WTC11 (cell line): ENCODE data around the gene FTSJ3. TPM values are rescaled to one million over a fixed set of nuclear protein-coding genes. Genes with fewer than 3 reads are reported as not detected.
"Not testable (repeated sequence)": the region's sequence is repeated elsewhere in the genome, so short reads cannot be mapped to it uniquely, and the experiment has no call there.

Experiments used
- ATAC-seq: fragments of 200-7000 bp; cut with Tn5 transposase; 2 replicates; pipeline ENCODE4 v1.10.0; 2021; ENCODE audit warnings: mild to moderate bottlenecking, moderate library complexity
- CTCF ChIA-PET: fragments of 300-600 bp; sonication (Branson Sonifier 250); formaldehyde crosslinking; loops from one replicate; lab custom pipeline; 2021; ENCODE audit warnings: antibody characterized with exemption; lab: Charles Lee
- POLR2A ChIA-PET: fragments of 350-600 bp; sonication (Branson Sonifier 250); formaldehyde crosslinking; loops from one replicate; lab custom pipeline; 2021; ENCODE audit warnings: antibody characterized with exemption; lab: Charles Lee
- DNase-seq: peaks from one replicate; pipeline ENCODE4 v3.0.0; 2021; ENCODE audit warnings: low spot score
- H3K27ac Mint-ChIP-seq: 2 replicates; pipeline ENCODE4 v1.8.0; 2021; ENCODE audit warnings: mixed read lengths
- H3K27me3 Mint-ChIP-seq: 2 replicates; pipeline ENCODE4 v1.8.0; 2021; ENCODE audit warnings: low read depth, mild to moderate bottlenecking, moderate library complexity, mixed read lengths
- H3K36me3 Mint-ChIP-seq: 2 replicates; pipeline ENCODE4 v1.8.0; 2021; ENCODE audit warnings: mixed read lengths
- H3K4me1 Mint-ChIP-seq: 2 replicates; pipeline ENCODE4 v1.8.0; 2022; ENCODE audit warnings: mixed read lengths
- H3K4me3 Mint-ChIP-seq: 2 replicates; pipeline ENCODE4 v1.8.0; 2021; ENCODE audit warnings: mild to moderate bottlenecking, moderate library complexity, mixed read lengths
- H3K9me3 Mint-ChIP-seq: 2 replicates; pipeline ENCODE4 v1.8.0; 2021; ENCODE audit warnings: mixed read lengths
- ATF2 ChIP-seq: sonication (generic); formaldehyde crosslinking; IDR thresholded peaks from 2 replicates; pipeline ENCODE4 v1.8.1; 2022; ENCODE audit warnings: low read depth, missing genetic modification reagents, borderline replicate concordance
- CDX4 ChIP-seq: fragments of 250-450 bp; sonication (Bioruptor Pico); IDR thresholded peaks from 2 replicates; pipeline ENCODE4 v1.9.0; 2021; ENCODE audit warnings: moderate library complexity, mild to moderate bottlenecking, inconsistent platforms, borderline replicate concordance
- CREM ChIP-seq: sonication (generic); formaldehyde crosslinking; IDR thresholded peaks from 2 replicates; pipeline ENCODE4 v1.8.1; 2022; ENCODE audit warnings: mild to moderate bottlenecking, missing genetic modification reagents, moderate library complexity
- EMX1 ChIP-seq: fragments of 250-450 bp; sonication (Bioruptor Pico); IDR thresholded peaks from 2 replicates; pipeline ENCODE4 v1.8.0; 2021; ENCODE audit warnings: mild to moderate bottlenecking
- NFATC4 ChIP-seq: fragments of 250-450 bp; sonication (Bioruptor Pico); IDR thresholded peaks from 2 replicates; pipeline ENCODE4 v1.9.0; 2021; ENCODE audit warnings: mild to moderate bottlenecking
- NFYB ChIP-seq: sonication (generic); formaldehyde crosslinking; conservative IDR thresholded peaks from 2 replicates; pipeline ENCODE4 v1.8.0; 2022; ENCODE audit warnings: low read depth, missing genetic modification reagents
- RORB ChIP-seq: fragments of 250-450 bp; sonication (Bioruptor Pico); IDR thresholded peaks from 2 replicates; pipeline ENCODE4 v1.9.0; 2021; ENCODE audit warnings: mild to moderate bottlenecking
- SMAD3 ChIP-seq: sonication (generic); formaldehyde crosslinking; IDR thresholded peaks from 2 replicates; pipeline ENCODE4 v1.8.0; 2022; ENCODE audit warnings: missing genetic modification reagents, mild to moderate bottlenecking, borderline replicate concordance
- TEAD4 ChIP-seq: sonication (generic); formaldehyde crosslinking; IDR thresholded peaks from 2 replicates; pipeline ENCODE4 v1.8.0; 2022; ENCODE audit warnings: mild to moderate bottlenecking, missing genetic modification reagents
- USF2 ChIP-seq: sonication (generic); formaldehyde crosslinking; IDR thresholded peaks from 2 replicates; pipeline ENCODE4 v1.8.1; 2023; ENCODE audit warnings: mild to moderate bottlenecking, missing genetic modification reagents, moderate library complexity
- ZNF317 ChIP-seq: sonication (generic); formaldehyde crosslinking; IDR thresholded peaks from 2 replicates; pipeline ENCODE4 v1.8.1; 2023; ENCODE audit warnings: low read depth, mild to moderate bottlenecking, moderate library complexity, missing genetic modification reagents, borderline replicate concordance
- ZNF396 ChIP-seq: fragments of 250-450 bp; sonication (Bioruptor Pico); IDR thresholded peaks from 2 replicates; pipeline ENCODE4 v1.8.0; 2021; ENCODE audit warnings: mild to moderate bottlenecking, moderate library complexity, borderline replicate concordance
- ZNF416 ChIP-seq: fragments of 250-450 bp; sonication (Bioruptor Pico); IDR thresholded peaks from 2 replicates; pipeline ENCODE4 v1.9.0; 2021; ENCODE audit warnings: mild to moderate bottlenecking, inconsistent platforms
- total RNA-seq: library from RNA; stranded (reverse); gene quantifications from 3 replicates; pipeline ENCODE4 v1.2.3, GENCODE V29; 2021
- TF ChIP-seq, protein P1 (sequence below): sonication (generic); formaldehyde crosslinking; IDR thresholded peaks from 2 replicates; pipeline ENCODE4 v1.8.0; 2022; ENCODE audit warnings: mild to moderate bottlenecking, missing genetic modification reagents
- TF ChIP-seq, protein P2 (sequence below): sonication (generic); formaldehyde crosslinking; IDR thresholded peaks from 2 replicates; pipeline ENCODE4 v1.8.1; 2023; ENCODE audit warnings: mild to moderate bottlenecking, missing genetic modification reagents

FTSJ3 gene
- total RNA-seq, 1 experiment from 2014 or later = 62.1 TPM

DNA sequence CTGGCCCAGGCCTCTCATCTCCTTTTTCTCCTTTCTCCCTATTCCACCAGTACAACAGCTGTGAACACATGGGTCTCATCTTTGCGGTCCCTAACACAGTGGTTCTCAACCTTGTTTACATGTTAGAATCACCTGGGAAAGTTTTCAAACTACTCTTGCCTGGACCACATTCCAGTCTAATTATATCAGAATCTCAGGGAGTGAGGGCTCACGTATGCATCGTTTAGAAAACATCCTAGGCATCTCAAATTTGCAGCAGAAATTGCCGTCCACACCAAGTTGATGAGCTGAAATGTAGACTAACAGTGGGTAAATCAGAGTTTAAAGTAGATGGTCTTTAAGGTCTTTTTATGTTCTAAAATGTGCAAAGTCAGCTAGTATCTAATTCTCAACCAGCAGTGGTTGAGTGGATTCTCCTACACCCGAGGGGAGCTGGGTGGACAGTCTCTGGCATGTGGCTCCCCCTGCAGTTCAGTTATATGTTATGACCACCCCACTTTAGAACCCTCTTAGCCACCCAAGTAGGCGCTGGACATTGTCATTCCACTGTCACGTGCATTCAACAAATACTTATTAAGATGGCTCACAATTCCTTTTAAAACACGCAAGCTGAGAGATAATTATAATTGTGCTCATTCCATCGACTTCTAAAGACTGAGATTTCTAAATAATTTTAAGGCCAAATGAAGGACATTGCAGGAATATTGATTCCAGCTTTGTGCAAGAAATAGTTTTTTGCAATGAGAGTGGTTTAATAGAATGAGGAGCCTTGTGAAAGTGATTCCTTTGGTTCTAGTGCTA lies 42.2 kb upstream of the FTSJ3 start:
- H3K27ac Mint-ChIP-seq, H3K36me3 Mint-ChIP-seq, H3K4me3 Mint-ChIP-seq, H3K27me3 Mint-ChIP-seq, POLR2A ChIA-PET, H3K9me3 Mint-ChIP-seq: not testable (repeated sequence)
- peaks cover 14% of the 10 kb centered on the region for H3K4me1 Mint-ChIP-seq
- DNase-seq (peak; percentile 20), ATAC-seq (peak; percentile 56)
- CTCF ChIA-PET = interaction anchor here (0.6 to 1.8 kb wide), 10 partner anchors 10 to 264 kb away, joined by 3 to 10 read pairs (median 3); partner anchors contain the start of gene GH2

- ATAC-seq (peak; percentile 87), DNase-seq (peak; percentile 50)
- H3K4me3 Mint-ChIP-seq, H3K27ac Mint-ChIP-seq, H3K36me3 Mint-ChIP-seq, H3K9me3 Mint-ChIP-seq, H3K27me3 Mint-ChIP-seq, POLR2A ChIA-PET: not testable (repeated sequence)
- H3K4me1 Mint-ChIP-seq = peaks cover 12% of the 10 kb centered on the region
- CTCF ChIA-PET = interaction anchor here (0.7 to 4.4 kb wide), 21 partner anchors 8 to 630 kb away, joined by 3 to 43 read pairs (median 5); partner anchors contain the start of genes CSHL1, GH1, GH2 and POLG2
Measured at GRCh38 chr17:63866625-63867024, 39.2 kb upstream of the FTSJ3 start.

DNA sequence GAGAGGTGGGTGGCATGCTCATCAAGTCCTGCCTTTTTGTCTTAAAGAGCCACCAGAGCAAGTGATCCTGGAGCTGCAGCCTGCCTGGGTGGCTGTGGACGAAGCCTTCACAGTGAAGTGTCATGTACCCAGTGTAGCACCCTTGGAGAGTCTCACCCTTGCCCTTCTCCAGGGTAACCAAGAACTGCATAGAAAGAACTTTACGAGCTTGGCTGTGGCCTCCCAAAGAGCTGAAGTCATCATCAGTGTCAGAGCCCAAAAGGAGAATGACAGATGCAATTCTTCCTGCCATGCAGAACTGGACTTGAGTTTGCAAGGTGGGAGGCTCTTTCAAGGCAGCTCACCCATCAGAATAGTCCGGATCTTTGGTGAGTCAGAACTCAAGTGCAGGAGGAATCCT lies 31.8 kb upstream of the FTSJ3 start:
- Mint-ChIP-seq H3K4me3 (no peak overlapping the region), H3K9me3 (no peaks in the 10 kb centered on the region), H3K27ac (no peak overlapping the region), H3K36me3 (no peaks in the 10 kb centered on the region), H3K4me1 (no peaks in the 10 kb centered on the region), H3K27me3 (peaks cover 52% of the 10 kb centered on the region)
- CTCF ChIA-PET = interaction anchor here (1.1 to 3.8 kb wide), 7 partner anchors 10 to 167 kb away, joined by 3 to 33 read pairs (median 9); partner anchors contain the start of genes CSHL1 and GH2
- TF ChIP-seq, protein P1, sequence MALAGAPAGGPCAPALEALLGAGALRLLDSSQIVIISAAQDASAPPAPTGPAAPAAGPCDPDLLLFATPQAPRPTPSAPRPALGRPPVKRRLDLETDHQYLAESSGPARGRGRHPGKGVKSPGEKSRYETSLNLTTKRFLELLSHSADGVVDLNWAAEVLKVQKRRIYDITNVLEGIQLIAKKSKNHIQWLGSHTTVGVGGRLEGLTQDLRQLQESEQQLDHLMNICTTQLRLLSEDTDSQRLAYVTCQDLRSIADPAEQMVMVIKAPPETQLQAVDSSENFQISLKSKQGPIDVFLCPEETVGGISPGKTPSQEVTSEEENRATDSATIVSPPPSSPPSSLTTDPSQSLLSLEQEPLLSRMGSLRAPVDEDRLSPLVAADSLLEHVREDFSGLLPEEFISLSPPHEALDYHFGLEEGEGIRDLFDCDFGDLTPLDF (CRISPR knock-in tag) = no peak
- TF ChIP-seq CREM (CRISPR knock-in tag) = no peak
- TF ChIP-seq SMAD3 (CRISPR knock-in tag) = no peak
- no peak for TF ChIP-seq ATF2 (CRISPR knock-in tag)
- no peak for TF ChIP-seq TEAD4 (CRISPR knock-in tag)
- no peak for TF ChIP-seq CDX4
- no peak for TF ChIP-seq RORB
- TF ChIP-seq ZNF416 (CRISPR knock-in tag) = no peak
- TF ChIP-seq NFATC4 (CRISPR knock-in tag) = no peak
- TF ChIP-seq ZNF396 (CRISPR knock-in tag) = no peak
- DNase-seq (no peak), ATAC-seq (no peak)
- POLR2A ChIA-PET = no interaction called here

GRCh38 chr17:63856425-63856824 lies 29.0 kb upstream of the FTSJ3 start:
- POLR2A ChIA-PET, H3K4me3 Mint-ChIP-seq: not testable (repeated sequence)

GRCh38 chr17:63855185-63855584 lies 27.7 kb upstream of the FTSJ3 start:
- no peaks in the 10 kb centered on the region for H3K36me3 Mint-ChIP-seq
- H3K9me3 Mint-ChIP-seq = no peaks in the 10 kb centered on the region
- ChIA-PET CTCF (interaction anchor here (1.6 kb wide), 1 partner anchor 26 kb away, joined by 6 read pairs; the partner anchor contains the start of gene GH2), POLR2A (no interaction called here)
- no peak for DNase-seq
- peaks cover 73% of the 10 kb centered on the region for H3K27me3 Mint-ChIP-seq
- H3K27ac Mint-ChIP-seq = no peak overlapping the region
- no peak for ATAC-seq
- no peaks in the 10 kb centered on the region for H3K4me1 Mint-ChIP-seq
- no peak overlapping the region for H3K4me3 Mint-ChIP-seq
- TF ChIP-seq EMX1 (CRISPR knock-in tag) (no peak), CDX4 (no peak), ZNF317 (CRISPR knock-in tag) (no peak), NFYB (CRISPR knock-in tag) (no peak), USF2 (no peak)
- TF ChIP-seq, protein P2, sequence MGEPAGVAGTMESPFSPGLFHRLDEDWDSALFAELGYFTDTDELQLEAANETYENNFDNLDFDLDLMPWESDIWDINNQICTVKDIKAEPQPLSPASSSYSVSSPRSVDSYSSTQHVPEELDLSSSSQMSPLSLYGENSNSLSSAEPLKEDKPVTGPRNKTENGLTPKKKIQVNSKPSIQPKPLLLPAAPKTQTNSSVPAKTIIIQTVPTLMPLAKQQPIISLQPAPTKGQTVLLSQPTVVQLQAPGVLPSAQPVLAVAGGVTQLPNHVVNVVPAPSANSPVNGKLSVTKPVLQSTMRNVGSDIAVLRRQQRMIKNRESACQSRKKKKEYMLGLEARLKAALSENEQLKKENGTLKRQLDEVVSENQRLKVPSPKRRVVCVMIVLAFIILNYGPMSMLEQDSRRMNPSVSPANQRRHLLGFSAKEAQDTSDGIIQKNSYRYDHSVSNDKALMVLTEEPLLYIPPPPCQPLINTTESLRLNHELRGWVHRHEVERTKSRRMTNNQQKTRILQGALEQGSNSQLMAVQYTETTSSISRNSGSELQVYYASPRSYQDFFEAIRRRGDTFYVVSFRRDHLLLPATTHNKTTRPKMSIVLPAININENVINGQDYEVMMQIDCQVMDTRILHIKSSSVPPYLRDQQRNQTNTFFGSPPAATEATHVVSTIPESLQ = no peak

More at GRCh38 chr17:63856425-63856824, 29.0 kb upstream of the FTSJ3 start:
- peaks cover 67% of the 10 kb centered on the region for H3K27me3 Mint-ChIP-seq
- not testable (repeated sequence) for H3K9me3 Mint-ChIP-seq, H3K27ac Mint-ChIP-seq, H3K4me1 Mint-ChIP-seq, DNase-seq, H3K36me3 Mint-ChIP-seq, ATAC-seq
- CTCF ChIA-PET = interaction anchor here (0.6 to 1.6 kb wide), 5 partner anchors 13 to 175 kb away, joined by 3 to 6 read pairs (median 3); partner anchors contain the start of gene GH2
